Measurements from ENCODE around the gene TSEN34.
A peak's percentile ranks its signal among the peaks of the same experiment; 100 is the strongest.
"Not testable (repeated sequence)": the region's sequence is repeated elsewhere in the genome, so short reads cannot be mapped to it uniquely, and the experiment has no call there.

TSEN34 gene

DNA sequence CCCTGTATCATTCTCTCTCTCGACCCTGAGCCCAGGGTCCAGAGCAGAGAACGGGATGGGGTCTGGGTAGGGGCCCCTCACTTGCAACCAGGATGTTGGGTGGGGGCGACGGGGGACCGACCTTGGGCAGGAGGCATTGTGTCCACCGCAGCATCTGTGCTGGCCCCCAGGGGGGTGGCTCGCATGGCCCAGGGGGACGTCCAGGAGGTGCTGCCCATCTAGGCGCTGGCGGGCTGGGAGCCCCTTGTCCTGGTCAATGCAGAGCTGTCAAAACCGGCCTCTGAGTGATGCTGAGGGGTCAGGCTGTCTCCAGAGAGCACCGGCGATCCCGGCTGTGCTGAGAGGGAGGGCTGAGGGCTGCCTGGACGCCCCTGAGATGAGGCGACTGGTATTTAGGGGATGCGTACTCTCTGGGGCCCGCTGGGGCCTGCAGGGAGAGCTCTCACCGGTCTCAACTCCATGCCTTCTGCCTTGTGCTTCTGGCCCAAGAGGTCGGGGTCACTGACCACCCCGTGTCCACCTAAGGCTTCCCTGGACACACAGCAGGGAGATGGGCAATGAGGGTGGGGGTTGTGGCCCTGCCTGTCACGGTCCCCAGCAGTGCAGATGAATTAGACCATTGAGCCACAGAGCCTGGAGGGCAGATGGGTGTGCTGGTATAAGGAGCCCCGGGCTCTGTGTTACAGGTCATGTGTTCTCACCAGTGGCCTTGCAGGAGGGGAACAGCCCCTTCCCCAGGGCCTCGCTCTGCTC is 18.1 kb downstream of the TSEN34 start:
- DNase-seq (ENCODE audit: low spot score), result no peak

DNA sequence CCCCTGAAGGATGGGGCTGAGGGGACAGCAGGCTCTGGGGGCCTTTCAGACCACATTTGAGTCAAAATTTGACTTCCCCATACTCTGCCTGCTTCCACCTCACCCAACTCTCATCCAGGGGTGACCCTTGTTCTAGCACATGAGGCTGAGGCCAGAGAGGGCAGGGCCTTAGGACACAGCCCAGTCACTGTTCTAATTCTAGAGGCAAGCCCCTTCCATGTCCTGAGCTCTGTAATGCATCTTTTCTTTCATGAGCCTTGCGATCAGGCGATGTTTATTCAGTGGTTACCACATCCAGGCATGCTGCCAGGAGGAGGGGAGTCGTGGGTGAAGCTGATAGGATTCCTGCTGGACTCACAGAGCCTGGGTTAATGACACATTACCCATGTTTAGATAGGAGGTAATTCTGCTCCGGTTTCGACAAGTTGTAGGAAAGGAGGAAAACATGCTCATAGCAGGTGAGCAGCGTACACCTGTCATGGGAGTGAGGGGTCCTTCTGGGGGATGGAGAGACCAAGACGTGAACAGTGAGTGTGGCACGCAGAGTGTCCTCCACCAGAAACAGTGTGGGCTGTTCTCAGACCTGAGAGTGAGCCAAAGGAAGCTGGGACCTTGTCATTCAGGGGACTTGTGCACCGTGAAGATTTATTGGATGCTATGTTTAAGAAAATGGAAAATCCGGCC is 18.8 kb downstream of the TSEN34 start:
- DNase-seq (ENCODE audit: low spot score), result peak; percentile 95

DNA sequence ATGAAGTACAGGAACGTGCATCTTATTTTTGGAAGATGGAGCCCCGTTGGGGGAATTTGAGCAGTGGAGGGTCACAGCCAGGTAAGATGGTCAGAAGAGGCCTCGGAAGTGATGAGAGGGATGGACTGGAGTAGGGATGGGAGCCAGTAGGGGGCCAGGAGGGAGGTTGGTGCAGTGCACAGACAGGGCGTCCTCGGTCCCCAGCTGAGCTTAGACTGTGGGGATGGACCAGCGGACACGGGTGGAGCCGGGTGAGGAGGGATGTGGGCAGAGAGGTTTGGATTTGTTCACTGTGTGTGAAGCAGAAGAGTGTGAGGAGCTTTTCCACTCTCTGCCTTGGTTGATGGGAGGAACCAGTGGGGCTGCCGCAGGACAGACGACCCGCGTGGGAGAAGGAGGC is 20.1 kb downstream of the TSEN34 start:
- no peak for DNase-seq (ENCODE audit: low spot score)

DNA sequence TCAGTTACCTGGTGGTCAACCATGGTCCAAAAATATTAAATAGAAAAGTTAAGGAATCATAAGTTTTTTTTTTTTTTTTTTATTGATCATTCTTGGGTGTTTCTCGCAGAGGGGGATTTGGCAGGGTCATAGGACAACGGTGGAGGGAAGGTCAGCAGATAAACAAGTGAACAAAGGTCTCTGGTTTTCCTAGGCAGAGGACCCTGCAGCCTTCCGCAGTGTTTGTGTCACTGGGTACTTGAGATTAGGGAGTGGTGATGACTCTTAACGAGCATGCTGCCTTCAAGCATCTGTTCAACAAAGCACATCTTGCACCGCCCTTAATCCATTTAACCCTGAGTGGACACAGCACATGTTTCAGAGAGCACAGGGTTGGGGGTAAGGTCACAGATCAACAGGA is 23.1 kb downstream of the TSEN34 start:
- not testable (repeated sequence) for DNase-seq (ENCODE audit: low spot score)

DNA sequence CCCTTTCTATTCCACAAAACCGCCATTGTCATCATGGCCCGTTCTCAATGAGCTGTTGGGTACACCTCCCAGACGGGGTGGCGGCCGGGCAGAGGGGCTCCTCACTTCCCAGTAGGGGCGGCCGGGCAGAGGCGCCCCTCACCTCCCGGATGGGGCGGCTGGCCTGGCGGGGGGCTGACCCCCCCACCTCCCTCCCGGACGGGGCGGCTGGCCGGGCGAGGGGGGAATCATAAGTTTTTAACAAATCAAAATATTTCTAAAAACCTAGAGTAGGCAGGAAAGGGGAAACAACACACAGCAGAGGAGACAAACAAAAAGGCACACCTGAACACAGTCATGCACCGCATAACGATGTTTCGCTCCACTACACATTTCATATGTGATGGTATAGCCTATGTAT is 23.6 kb downstream of the TSEN34 start:
- not testable (repeated sequence) for DNase-seq (ENCODE audit: low spot score)

DNA sequence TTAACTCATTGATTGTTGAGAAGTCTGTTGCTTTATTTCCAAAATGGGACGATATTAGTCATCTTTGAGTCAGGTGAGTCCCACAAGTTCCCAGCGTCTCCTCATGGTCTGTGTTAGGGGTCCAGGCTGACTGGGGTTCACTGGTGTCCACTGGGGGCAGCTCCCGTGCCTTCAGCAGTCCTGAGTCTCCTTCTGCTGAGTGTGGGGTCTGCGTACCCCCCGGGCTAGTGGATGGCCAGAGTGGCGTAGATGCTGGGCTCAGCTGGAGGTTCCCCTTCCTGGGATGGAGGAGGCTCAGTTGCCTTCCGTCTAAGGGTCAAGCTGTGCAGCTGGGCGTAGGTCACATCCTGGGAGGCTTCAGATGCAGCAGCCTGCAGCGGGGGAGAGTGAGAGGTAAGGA is 25.8 kb downstream of the TSEN34 start:
- no peak for DNase-seq (ENCODE audit: low spot score)

DNA sequence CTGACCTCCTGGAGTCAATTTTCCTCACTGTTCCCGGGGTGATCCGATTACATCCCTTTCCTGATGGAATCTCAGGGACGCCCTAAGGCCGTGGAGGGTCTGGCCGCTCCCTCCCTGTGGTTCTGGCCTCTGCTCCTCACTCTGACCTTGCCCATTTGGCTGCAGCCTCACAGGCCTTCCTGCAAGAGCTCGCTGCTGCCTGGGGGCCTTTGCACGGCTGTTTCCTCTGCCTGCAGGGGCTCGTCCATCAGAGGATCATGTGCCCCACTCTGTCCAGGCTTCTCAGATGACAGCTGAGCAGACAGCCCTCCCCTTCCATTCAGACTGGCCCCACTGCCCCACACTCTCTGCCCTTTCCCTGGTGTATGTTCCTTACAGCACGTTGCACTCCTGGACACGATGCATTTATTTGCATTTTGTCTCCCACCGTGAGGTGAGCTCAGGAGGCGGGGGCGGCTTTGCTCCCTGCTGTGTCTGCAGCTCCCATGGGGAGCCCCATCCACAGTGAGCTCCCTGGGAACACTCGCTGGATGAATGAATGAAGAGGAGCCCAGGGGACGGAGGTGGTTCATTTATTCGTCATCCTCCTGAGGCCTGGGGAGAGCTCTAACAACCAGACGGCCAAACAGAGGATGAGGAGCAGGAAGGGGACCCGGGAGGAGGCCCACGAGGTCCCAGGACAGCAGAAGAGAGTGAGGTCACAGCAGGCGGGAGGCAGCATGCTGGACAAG is 26.6 kb downstream of the TSEN34 start:
- DNase-seq (ENCODE audit: low spot score), result not testable (repeated sequence)

DNA sequence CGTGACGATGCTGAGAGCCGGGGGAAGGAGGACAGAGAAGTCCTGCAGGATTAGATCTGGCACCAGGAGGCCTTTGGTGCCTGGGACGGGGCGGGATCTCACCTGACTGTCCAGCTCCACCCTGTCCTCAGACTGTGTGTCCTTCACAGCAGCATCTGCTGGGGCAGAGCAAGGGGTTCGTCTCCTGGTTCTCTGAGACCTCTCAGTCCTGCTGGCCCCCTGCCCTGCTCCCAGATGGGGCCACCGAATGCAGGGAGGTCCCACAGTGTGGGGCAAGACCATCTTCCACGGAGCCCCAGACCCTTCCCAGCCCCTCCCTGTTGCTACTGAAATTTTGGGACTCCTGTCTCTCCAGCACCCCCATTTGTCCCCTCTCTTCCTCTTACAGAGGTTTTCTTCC is 27.2 kb downstream of the TSEN34 start:
- no peak for DNase-seq (ENCODE audit: low spot score)

DNA sequence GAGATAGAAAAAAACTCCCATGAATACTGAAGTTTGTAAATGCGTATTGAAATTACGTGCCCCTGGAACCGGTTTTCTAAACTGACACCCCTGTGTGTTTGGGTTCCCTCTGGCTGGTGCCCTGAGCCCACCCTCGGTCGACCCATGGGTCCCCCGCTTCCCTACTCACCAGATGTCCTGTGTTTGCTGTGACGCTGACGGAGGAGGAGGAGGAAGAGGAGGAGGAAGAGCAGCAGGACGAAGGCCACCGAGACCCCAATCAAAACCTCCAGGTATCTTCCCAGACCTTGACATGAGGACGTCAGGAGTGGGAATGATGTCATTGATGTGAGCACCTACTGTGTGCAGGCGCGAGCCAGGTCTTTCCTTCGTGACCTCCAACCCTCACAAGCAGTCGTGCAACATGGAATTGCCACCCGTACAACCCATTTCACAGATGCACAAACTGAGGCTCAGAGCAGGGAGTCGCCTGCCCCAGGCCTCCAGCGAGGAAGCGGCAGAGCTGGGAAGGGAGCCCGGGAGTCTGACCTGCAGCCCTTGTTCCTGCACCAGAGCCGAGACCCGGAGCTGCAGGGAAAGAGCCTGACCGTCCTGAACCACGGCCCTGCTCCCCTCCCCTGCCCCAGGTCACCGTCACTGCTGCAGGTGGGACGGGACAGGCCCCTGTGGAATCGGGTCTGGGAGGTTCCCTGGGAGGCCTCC is 28.0 kb downstream of the TSEN34 start:
- no peak for DNase-seq (ENCODE audit: low spot score)

DNA sequence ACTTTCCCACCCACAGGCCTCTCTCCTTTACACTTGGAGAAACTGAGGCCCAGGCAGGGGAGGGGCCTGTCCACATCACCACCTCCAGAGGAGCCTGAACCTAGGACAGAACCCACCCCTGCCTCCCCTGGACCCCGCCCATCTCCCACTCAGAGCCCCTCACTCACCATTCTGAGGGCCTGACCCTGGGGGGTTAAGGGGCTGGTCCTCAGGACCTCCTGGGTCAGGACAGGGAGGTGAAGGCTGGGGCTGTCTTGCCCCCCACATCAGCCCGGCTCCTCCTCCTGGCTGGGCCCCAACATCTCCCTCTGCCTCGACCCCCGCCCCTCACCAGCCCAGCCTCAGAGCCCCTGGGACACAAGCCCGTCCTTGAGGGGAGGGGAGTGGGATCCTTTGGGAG is 28.6 kb downstream of the TSEN34 start:
- not testable (repeated sequence) for DNase-seq (ENCODE audit: low spot score)

DNA sequence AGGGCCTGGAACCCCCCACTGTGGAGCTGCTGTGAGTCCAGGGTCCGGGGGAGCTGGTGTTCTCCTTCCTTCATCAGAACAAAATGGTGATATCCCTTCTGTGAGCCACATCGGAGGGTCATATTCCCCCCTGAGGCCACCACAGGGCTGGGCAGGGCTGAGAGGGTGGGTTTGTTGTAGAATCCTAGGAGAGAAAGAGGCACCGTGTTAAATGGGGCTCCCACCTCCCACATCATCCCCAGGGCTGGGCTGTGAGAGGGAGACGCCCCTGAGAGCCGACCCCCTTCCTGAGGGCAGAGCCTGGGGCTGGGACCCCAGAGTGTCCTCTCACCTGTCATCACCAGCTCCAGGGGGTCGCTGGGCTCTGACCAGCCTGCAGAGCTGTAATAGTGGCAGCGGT is 30.8 kb downstream of the TSEN34 start:
- DNase-seq (ENCODE audit: low spot score), result not testable (repeated sequence)

DNA sequence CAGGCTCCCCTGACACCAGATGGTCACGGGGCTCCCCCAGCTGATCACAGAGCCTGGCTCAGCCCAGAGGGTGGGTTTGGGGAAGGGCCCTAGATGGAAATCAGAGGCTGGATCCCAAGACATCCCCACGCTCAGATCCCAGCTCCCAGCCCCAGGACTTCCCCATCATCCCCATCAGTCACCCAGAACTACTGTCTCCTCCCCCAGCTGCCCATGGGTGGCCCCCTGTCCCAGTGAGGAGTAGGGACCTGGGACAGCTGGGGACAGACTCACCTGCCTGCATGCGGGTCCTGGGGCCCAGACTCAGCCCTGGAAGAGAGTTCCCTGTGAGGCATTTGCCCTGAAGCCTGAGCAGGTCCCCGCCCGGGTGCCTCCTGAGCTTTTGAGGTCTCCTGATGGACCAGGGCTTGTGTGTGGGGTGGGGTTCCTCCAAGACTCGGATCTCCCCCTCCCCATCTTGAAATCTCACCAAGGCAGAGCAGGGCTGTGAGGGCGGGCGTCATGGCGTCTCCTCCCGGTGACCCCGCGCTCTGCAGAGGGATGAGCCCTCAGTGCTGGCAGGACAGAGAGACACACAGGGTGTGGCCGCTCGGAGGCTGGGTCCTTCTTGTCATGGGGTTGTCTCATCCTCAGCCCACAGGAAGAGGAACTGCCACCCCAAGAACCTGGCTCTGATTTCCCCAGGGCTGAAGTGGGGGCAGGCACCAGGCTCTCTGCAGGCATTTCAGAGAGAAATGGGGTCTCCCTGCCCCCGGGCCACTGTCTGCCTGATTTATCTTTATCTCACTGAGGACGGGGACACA is 31.6 kb downstream of the TSEN34 start, which contains the start of gene LILRB3:
LILRB3 (minus strand) TSS at position 534 of the 803 bp plus-strand sequence; CDS start at position 503, 31 bp downstream.
- DNase-seq (ENCODE audit: low spot score), result not testable (repeated sequence)

DNA sequence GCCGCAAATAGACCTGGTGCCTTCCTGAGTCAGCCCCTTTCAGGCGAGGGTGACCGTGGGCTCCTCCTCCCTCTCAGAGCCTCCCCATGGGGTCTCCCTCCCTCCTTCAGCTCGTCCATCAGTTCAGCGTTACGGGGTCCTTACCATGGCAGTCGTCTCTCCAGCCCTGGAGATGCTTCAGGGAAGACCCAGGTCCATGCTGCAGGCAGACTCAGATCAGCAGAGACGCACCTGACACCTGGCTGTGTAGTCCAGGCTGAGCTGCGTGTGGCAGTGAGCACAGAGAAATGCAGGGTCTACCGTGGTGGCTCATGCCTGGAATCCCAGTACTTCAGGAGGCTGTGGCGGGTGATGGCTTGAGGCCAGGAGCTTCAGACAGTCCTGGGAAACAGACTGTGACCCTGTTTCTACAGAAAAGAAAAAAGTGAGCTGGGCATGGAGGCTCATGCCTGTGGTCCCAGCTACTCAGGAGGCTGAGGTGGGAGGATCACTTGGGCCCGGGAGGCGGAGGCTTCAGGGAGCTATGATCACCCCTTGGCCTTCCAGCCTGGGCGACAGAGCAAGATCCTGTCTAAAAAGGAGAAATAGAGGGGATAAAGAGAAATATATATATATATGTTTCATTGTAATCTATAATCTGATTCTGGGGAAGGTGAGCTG is 32.3 kb downstream of the TSEN34 start:
- not testable (repeated sequence) for DNase-seq (ENCODE audit: low spot score)

DNA sequence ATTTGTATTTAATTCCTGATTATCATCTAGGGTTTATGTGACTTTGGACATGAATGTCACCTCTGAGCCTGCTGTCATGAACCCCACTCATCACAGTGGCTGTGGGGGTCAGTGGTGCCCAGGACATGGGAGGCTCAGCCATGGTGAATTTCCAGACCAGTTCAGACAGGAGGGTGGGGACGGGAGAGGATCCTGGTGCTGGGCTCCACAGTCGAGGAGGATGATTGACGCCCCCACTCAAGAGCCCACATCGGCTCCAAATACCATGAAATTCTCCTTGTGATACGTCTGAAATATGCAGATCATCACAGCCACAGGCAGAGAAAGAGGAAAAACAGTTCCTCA is 32.8 kb downstream of the TSEN34 start:
- not testable (repeated sequence) for DNase-seq (ENCODE audit: low spot score)

DNA sequence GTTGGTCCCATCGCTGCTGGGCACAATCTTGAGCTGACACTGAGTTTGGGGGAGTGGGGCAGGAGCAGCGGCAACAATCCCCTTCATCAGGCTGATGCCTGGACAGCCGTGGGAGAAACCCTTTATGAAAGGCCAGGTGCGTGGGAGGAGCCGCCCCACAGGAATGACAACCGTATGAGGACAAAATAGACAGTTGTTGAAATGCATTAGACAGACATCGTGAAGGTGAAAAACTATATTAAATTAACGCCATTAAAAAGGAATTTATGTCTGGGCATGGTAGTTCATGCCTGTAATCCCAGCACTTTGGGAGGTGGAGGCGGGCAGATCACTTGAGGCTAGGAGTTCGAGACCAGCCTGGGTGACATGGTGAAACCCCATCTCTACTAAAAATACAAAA is 33.5 kb downstream of the TSEN34 start:
- DNase-seq (ENCODE audit: low spot score), result not testable (repeated sequence)

DNA sequence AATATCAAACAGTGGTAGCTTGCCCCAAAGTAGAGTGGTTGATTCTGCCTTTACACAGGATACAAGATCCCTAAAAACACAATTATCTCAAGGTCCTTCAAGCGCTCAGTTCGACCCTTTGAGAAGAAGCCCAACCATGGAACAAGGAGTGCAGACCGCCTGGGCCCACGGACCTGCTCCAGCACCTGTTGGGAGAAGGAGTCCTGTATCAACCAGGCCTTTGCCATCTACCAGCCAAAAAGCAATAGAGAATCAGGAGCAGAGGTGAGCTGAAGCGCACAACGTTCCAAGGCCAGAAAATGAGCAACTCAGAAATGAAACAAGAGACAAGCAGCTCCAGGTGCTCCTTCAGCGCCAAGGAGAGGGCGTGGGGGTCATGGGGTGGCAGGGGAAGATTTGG is 38.0 kb downstream of the TSEN34 start:
- DNase-seq (ENCODE audit: low spot score), result no peak

DNA sequence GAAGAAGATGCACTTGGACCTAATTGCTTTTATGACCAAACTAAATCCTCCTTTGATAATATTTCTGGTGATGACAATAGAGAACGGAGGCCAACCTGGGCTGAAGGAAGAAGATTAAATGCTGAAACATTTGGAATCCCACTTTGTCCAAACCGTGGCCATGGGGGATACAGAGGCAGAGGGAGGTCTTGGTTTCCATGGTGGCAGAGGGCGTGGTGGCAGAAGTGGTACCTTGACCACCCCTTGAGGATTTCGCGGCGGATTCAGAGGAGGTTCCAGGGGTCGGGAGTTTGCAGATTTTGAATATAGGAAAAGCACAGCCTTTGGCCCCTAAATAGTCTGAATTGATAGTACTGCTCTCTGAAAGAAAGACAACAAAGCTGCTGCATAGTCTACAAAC is 38.9 kb downstream of the TSEN34 start:
- no peak for DNase-seq (ENCODE audit: low spot score)

DNA sequence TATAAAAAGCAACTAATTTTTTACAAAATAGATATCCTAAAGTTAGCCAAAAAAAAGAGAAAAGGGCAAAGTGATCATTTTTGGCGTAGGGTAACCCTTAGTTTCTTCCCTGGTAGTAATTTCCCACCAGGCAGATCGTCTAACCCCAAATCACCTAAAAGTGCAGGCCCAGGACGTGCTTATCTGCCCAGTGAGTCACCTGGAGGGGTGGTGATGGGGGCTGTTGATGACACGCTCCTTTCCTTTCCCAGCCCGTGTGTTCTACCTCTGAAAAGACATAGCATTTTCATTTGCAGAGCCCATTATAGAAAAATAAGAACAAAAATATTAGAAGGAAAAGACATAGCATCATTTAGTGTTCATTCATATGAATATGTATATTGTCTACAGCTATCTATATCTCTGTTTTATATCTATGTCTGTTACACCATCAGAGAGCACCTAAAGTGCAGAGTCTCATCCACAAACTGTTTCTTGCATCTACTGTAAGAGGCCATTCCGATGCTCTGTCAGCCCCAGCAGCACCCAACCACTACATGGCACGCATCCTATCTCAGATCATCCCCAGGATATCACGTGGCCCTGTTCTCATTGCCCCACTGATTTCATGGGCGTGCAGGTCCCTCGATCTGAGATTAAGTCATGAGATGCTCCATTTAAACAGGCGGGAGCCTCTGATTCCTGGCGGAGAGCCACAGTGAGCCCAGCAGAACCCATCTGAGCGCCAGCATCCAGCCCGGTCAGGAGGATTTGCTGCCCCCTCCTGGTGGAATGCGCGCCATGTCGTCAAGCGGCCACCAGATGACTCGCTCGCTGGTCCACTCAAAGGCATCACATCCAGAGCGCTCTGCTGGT is 40.2 kb downstream of the TSEN34 start:
- DNase-seq (ENCODE audit: low spot score), result peak; percentile 89

DNA sequence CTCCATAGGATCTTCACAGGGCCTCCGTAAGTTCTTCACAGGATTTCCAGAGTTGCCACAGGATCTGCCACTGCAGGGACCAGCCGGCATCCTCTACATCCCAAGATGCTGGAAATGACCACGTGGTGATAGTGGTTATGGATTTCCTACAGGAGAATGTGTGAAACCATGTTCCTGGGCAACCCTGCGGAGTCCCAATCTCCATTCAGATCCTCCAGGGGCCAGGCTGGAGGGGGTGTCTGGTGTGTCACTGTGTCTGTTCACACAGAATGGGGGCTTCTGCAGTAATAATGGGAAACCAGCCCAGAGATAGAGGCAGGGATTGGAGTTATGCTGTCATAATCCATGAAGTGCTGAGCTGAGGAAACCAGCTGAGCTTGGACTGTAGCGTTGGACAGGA is 42.8 kb downstream of the TSEN34 start:
- DNase-seq (ENCODE audit: low spot score), result no peak

Data from AG08396 (cell line).